HG02938 (cell line): ENCODE measurements around the gene TIMP4.
A peak's percentile ranks its signal among the peaks of the same experiment; 100 is the strongest.

Source experiments
- ATAC-seq: cut with Tn5 transposase; IDR thresholded peaks from one replicate; pipeline ENCODE4 v1.9.1; 2021; ENCODE audit warnings: mild to moderate bottlenecking, moderate library complexity; ENCODE audit not compliant: unreplicated experiment

TIMP4 gene

GRCh38 chr3:12158387-12159226 lies at the start of gene TIMP4:
TSS of gene TIMP4 (minus strand) at chr3:12158912. CDS start at chr3:12158840, 72 bp downstream.
- no peak for ATAC-seq

GRCh38 chr3:12205171-12205570 lies 46.5 kb upstream of the TIMP4 start:
- ATAC-seq: no peak

DNA sequence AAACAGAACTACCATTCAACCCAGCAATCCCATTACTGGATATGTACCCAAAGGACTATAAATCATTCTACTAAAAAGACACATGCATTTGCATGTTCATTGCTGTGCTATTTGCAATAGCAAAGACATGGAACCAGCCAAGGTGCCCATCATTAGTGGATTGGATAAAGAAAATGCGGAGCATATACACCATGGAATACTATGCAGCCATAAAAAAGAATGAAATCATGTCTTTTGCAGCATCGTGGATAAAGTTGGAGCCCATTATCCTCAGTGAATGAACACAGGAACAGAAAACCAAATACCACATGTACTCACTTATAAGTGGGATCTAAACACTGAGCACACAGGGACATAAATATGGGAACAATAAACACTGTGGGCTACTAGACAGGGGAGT lies 43.1 kb upstream of the TIMP4 start:
- no peak for ATAC-seq

GRCh38 chr3:12198301-12198700 lies 39.6 kb upstream of the TIMP4 start:
- ATAC-seq: no peak

DNA sequence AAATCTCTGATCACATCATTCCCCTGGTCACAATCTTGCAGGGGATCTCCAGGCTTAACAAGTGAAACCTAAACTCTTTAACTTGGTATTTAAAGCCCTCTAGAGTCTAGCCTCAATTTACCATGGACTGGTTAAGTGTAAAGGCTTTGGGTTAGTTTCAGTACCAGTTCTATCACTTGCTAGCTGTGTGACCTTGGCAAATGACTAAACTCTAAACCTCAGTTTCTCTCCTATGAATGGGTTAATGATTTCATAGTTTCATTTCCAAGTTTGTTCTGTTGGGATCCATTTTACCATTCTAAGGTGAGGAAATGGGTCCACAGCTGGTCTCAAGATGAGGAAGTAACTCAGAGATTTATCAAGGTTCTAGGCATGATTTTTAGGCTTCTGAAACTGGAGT lies 38.8 kb upstream of the TIMP4 start:
- peak; percentile 57 for ATAC-seq

GRCh38 chr3:12196684-12197083 lies 38.0 kb upstream of the TIMP4 start:
- no peak for ATAC-seq

GRCh38 chr3:12195231-12195630 lies 36.5 kb upstream of the TIMP4 start:
- ATAC-seq: no peak

- peak; percentile 36 for ATAC-seq
Measured at GRCh38 chr3:12194669-12195161, 36.0 kb upstream of the TIMP4 start.

DNA sequence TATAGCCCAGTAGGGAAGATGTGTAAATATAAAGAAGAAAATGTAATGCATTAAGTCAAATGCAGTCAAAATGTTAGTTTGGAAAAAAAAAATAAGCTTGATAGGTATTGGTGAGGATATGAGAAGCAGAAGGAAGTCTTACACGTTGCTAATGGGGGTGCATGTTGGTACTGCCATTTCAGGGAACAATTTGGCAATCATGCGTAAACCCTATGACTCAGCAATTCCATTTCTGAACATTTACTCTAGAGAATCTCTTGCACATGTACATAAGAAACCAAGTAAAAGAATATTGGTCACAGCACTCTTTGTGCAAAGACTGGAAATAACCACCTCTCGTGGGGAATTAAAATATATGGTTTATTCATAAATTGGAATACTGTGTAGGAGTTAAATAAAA lies 35.5 kb upstream of the TIMP4 start:
- ATAC-seq: no peak

DNA sequence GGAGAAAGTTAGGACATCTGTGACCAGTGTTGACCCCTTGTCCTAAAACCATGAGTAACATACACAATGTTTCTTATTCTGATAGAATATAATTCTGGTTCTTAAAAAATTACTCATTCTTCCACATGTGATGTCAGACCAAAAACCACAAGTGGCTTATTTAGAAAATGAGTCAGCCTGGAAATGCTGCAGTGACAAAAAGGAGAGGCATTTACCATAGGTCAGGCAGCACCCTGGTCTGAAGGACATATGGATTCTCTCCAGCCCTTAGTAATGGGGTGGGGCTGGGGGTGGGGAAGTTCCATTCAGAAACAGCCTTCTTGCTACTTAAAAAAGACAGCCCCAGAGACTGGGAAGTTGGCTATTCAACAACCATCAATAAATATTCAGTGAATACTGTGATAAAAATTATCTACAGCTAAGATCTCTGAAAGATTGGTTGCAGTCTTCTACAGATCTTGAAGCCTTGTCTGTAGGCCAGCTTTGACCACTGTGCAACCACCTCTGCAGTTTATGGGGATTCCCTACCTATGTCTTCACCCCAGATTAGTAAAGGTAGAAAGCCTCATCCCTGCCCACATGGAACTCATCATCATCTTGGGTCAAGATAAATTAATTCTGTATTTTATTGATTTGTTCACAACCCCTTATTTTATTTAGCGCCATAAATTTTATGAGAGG lies 34.9 kb upstream of the TIMP4 start:
- ATAC-seq: peak; percentile 47

- no peak for ATAC-seq
Measured at GRCh38 chr3:12192655-12193484, 34.2 kb upstream of the TIMP4 start.

GRCh38 chr3:12192173-12192572 lies 33.5 kb upstream of the TIMP4 start:
- no peak for ATAC-seq

- no peak for ATAC-seq
Measured at GRCh38 chr3:12191559-12191958, 32.8 kb upstream of the TIMP4 start.

- ATAC-seq: no peak
Measured at GRCh38 chr3:12190832-12191231, 32.1 kb upstream of the TIMP4 start.

GRCh38 chr3:12190221-12190807 lies 31.6 kb upstream of the TIMP4 start:
- no peak for ATAC-seq

GRCh38 chr3:12188681-12189287 lies 30.1 kb upstream of the TIMP4 start:
- ATAC-seq: no peak

DNA sequence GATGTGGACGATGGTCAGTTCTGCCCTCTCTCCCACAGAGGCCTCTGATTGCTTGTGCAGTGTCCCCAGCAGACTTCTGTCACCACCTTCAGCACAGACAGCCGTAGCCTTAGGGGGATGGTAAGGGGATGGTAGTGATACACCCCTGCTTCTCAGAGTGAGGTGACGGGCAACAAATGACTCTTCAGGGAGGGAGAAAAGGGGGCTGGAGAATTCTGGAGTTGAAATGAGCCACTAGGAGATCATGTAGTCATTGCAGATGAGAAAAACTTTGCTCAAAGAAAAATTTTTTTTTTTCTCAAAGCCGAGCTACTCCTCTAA lies 29.6 kb upstream of the TIMP4 start:
- ATAC-seq: no peak

DNA sequence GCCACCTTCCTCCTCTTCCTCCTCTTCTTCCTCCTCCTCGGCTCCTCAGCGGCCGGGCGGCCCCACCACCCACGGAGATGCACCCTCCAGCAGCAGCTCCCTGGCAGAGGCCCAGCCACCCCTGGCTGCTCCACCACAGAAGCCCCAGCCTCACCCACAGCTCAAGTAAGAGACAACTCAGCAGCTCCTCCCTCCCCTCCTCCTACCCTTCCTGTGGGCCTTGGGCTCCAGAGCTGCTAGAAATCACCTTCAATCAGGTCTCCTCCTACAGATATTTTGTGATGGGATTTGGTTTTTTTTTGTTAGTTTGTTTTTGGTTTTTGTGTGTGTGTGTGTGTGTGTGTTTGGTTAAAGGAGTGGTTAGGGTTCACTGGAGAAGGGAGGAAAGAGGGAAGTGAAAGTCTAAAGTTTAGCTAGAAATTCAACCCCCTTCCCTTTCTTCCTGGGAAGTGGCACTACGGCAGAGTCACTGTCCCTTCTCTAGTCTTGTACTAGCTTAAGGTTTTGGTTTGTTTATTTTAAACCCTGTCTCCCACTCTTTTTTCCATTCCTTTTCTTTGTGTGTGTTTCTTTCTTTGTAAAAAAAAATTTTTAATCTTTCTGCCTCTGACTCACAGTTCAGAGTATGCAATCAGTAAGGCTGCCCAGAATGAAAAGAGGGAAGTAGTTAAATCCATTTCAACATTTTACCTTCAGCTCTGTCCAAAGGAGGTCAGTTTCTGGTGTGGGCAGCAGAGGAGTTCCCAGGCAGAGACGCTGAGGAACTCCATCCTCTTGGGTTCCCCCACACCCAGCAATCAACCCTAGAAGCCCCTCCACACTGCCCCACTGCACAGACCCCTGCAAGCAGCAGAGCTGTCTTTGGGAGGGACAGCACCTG lies 29.0 kb upstream of the TIMP4 start:
- ATAC-seq: peak; percentile 55

DNA sequence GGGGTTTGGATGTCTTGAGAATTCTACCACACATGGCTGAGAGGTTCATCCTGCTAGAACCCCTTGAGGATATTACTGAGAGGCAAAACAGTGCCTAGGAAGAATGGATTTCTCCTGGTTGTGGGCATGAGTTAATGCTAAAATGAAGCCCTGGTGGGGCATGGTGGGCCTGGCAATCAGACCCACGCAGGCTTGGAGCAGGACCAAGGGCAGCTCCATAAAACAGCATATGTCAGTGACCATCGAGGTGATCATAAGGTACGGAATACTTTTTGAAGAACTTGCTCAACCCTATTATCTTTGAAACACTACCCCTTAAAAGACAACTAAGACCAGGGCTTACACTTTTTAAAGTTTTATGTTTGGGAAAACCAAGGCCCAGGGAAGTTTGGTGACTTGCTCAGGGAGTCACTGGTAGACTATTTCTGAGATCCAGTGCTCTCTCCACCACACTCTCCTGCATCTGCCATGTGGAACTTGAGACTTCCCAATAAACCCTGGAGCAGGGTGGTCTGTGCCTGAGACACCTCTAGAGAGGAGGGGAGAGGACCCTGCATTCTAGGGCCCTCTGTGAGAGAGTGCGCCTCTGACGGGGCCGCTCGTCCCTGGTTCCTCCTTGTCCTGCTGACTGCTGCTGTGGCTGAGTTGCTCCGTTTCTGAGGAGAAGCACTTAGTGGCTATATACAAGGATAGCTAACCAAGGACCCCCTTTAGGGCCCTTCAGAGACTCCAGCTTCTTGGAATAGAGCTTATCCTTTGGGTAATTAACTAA lies 28.0 kb upstream of the TIMP4 start:
- ATAC-seq: no peak
